Sigmoid colon (tissue), 7 donors: Measurements from ENCODE around the gene RC3H1. TPM values are rescaled to one million over a fixed set of nuclear protein-coding genes. Genes with fewer than 3 reads are reported as not detected.

Experiments
- DNase-seq: peaks from one replicate; pipeline ENCODE4 v3.0.0-alpha.2; 2019
- H3K27ac ChIP-seq, 4 donors: fragments of 200-600 bp; sonication (generic); one replicate each; pipeline ENCODE4 v1.5.1; 2016 to 2019; ENCODE audit warnings: mild to moderate bottlenecking in 1 of 4
- H3K27me3 ChIP-seq, 3 donors: fragments of 200-600 bp; sonication (generic); one replicate each; pipeline ENCODE4 v1.5.1; 2019; ENCODE audit warnings: mild to moderate bottlenecking in 1 of 3
- H3K36me3 ChIP-seq, 4 donors: fragments of 200-600 bp; sonication (generic); one replicate each; pipeline ENCODE4 v1.5.1; 2016 to 2019
- H3K4me1 ChIP-seq, 4 donors: fragments of 200-600 bp; sonication (generic); one replicate each; pipeline ENCODE4 v1.5.1; 2017 to 2019
- H3K4me3 ChIP-seq, 4 donors: fragments of 200-600 bp; sonication (generic); one replicate each; pipeline ENCODE4 v1.5.1; 2017 to 2019; ENCODE audit warnings: mild to moderate bottlenecking in 2 of 4, moderate library complexity in 1 of 4
- H3K9me3 ChIP-seq, 4 donors: fragments of 200-600 bp in 3 of 4; sonication (generic) in 3 of 4; one replicate each; pipeline versions ENCODE4 v1.5.1 to v1.6.1; 2013 to 2019
- EP300 ChIP-seq, 4 donors: sonication (generic); formaldehyde crosslinking; IDR thresholded peaks; one replicate each; pipeline ENCODE4 v1.6.1; 2017; ENCODE audit warnings: antibody characterized with exemption in 4 of 4
- POLR2A ChIP-seq, 2 donors: fragments of 450-650 bp; IDR thresholded peaks; one replicate each; pipeline ENCODE4 v1.6.1; 2016; ENCODE audit warnings: antibody characterized with exemption in 2 of 2, mild to moderate bottlenecking in 2 of 2, moderate library complexity in 2 of 2
- POLR2AphosphoS5 ChIP-seq, 4 donors: sonication (generic); formaldehyde crosslinking; IDR thresholded peaks; one replicate each; pipeline ENCODE4 v1.6.1; 2017; ENCODE audit warnings: antibody characterized with exemption in 4 of 4
- WGBS, 2 donors: extraction: QIAGEN DNeasy Blood & Tissue Kit; methylation state at CpG; one replicate each; pipeline ENCODE4 v1.1.7; 2013; 5-methylcytosine and 5-hydroxymethylcytosine counted together
- intact Hi-C: fragments of 100-400 bp; cut with DNase I; formaldehyde crosslinking; loops from one replicate; pipeline ENCODE4 v1.15.1; 2023
- polyA plus RNA-seq, 3 donors: library from polyadenylated mRNA; stranded (reverse); fragments of 200-250 nt; gene quantifications; one replicate each; pipeline ENCODE4 v1.2.3, GENCODE V29; 2013
- total RNA-seq, 4 donors: library from RNA; depleted of rRNA; stranded (reverse); fragments of >200 nt; gene quantifications; one replicate each; pipeline ENCODE4 v1.1.0, GENCODE V29; 2016
- TF ChIP-seq, protein P1 (sequence below), 4 experiments: fragments of 450-650 bp in 3 of 4; fragments of 200-600 bp in 1 of 4; IDR thresholded peaks; one replicate each; pipeline ENCODE4 v1.5.1; 2016 to 2019; ENCODE audit warnings: antibody characterized with exemption in 4 of 4, mild to moderate bottlenecking in 3 of 4, moderate library complexity in 2 of 4
- donor health status: healthy with polysubstance abuse.
- donor health status: Bipolar disorder and iron deficiency.
- donor health status: healthy.

RC3H1 gene
- total and polyA plus RNA-seq, 7 donors = 2.4 to 55.9 (median 22.5) TPM

- no peak for TF ChIP-seq EP300 (IDR thresholded peaks at IDR 0.05)
- TF ChIP-seq POLR2AphosphoS5 (IDR thresholded peaks at IDR 0.05) = no peak
- Histone ChIP-seq H3K27me3 (no peaks in the 10 kb centered on the region), H3K4me1 (peaks cover 0 to 6% (median 0%) of the 10 kb centered on the region in 4 donors), H3K9me3 (no peaks in the 10 kb centered on the region), H3K4me3 (no peak overlapping the region), H3K27ac (no peak overlapping the region), H3K36me3 (peaks cover 0 to 9% (median 0%) of the 10 kb centered on the region in 4 donors)
- 97% methylated on average over 1 of the region's 1 CpG for WGBS, 2 donors
- no peak for DNase-seq
- intact Hi-C loops = no loop called here
These were observed 128.5 kb downstream of the RC3H1 start for GRCh38 chr1:173893611-173894010.

GRCh38 chr1:173889885-173890284 lies 132.3 kb downstream of the RC3H1 start:
- DNase-seq = no peak
- WGBS, 2 donors = 96 to 97% methylated on average over 2 of the region's 2 CpGs
- Histone ChIP-seq H3K4me3 (no peak overlapping the region), H3K9me3 (no peaks in the 10 kb centered on the region), H3K27ac (no peak overlapping the region), H3K27me3 (no peaks in the 10 kb centered on the region), H3K4me1 (peaks cover 0 to 6% (median 0%) of the 10 kb centered on the region in 4 donors), H3K36me3 (peaks cover 0 to 30% (median 13%) of the 10 kb centered on the region in 4 donors)
- intact Hi-C loops = no loop called here
- TF ChIP-seq, protein P1, sequence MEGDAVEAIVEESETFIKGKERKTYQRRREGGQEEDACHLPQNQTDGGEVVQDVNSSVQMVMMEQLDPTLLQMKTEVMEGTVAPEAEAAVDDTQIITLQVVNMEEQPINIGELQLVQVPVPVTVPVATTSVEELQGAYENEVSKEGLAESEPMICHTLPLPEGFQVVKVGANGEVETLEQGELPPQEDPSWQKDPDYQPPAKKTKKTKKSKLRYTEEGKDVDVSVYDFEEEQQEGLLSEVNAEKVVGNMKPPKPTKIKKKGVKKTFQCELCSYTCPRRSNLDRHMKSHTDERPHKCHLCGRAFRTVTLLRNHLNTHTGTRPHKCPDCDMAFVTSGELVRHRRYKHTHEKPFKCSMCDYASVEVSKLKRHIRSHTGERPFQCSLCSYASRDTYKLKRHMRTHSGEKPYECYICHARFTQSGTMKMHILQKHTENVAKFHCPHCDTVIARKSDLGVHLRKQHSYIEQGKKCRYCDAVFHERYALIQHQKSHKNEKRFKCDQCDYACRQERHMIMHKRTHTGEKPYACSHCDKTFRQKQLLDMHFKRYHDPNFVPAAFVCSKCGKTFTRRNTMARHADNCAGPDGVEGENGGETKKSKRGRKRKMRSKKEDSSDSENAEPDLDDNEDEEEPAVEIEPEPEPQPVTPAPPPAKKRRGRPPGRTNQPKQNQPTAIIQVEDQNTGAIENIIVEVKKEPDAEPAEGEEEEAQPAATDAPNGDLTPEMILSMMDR (IDR thresholded peaks at IDR 0.05) = no peak
- no peak for TF ChIP-seq POLR2AphosphoS5 (IDR thresholded peaks at IDR 0.05)
- TF ChIP-seq POLR2A (IDR thresholded peaks at IDR 0.05) = no peak
- no peak for TF ChIP-seq EP300 (IDR thresholded peaks at IDR 0.05)

DNA sequence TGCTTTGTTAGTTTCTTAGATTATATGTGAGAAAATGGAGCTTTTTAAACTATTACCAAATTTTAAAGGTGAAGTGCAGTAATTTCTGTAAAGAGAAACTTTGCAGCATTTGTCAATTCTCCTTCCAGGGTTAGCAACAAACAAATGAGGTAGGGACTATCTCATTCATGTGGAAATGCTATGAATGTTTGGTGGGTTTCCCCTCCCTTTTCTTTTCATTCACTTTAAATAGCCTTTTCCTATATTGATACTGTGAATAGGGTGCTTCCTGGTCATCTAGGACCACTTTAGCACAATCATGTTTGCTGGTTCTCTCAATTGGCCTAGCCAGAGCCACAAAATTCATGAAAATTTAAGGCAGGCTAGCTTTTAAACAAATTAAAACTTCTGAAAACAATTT lies 133.4 kb downstream of the RC3H1 start:
- Histone ChIP-seq H3K4me3 (no peak overlapping the region), H3K27me3 (no peaks in the 10 kb centered on the region), H3K4me1 (peaks cover 0 to 6% (median 0%) of the 10 kb centered on the region in 4 donors), H3K27ac (no peak overlapping the region), H3K36me3 (peaks cover 0 to 30% (median 13%) of the 10 kb centered on the region in 4 donors), H3K9me3 (no peaks in the 10 kb centered on the region)
- DNase-seq = no peak
- intact Hi-C loops = no loop called here
- TF ChIP-seq, protein P1 (IDR thresholded peaks at IDR 0.05) = no peak
- no peak for TF ChIP-seq EP300 (IDR thresholded peaks at IDR 0.05)
- TF ChIP-seq POLR2A (IDR thresholded peaks at IDR 0.05) = no peak
- TF ChIP-seq POLR2AphosphoS5 (IDR thresholded peaks at IDR 0.05) = no peak

DNA sequence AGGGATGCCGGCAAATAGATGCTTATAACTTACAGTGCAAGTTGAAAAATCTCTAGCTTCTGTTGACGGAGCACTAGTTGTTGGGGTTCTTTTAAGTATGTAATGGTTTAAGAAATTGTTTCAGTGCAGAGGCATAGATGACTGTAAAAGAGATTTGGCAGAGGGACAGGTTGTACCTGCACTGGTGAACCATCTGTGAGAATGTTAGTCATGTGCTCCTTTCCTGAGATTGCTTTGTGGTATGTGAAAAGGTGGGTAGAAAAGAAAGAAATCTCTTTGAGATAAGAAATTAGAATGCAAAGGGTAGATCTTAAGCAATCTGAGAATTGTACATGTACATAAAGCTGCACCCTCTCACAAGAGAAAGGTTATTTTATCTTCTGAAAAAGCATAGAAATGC lies 134.5 kb downstream of the RC3H1 start:
- Histone ChIP-seq H3K9me3 (no peaks in the 10 kb centered on the region), H3K4me1 (peaks cover 0 to 6% (median 0%) of the 10 kb centered on the region in 4 donors), H3K36me3 (peaks cover 0 to 30% (median 13%) of the 10 kb centered on the region in 4 donors), H3K4me3 (no peak overlapping the region), H3K27me3 (no peaks in the 10 kb centered on the region), H3K27ac (no peak overlapping the region)
- 92 to 98% methylated on average over 2 of the region's 2 CpGs for WGBS, 2 donors
- intact Hi-C loops = no loop called here
- TF ChIP-seq POLR2A (IDR thresholded peaks at IDR 0.05) = no peak
- DNase-seq = no peak

DNA sequence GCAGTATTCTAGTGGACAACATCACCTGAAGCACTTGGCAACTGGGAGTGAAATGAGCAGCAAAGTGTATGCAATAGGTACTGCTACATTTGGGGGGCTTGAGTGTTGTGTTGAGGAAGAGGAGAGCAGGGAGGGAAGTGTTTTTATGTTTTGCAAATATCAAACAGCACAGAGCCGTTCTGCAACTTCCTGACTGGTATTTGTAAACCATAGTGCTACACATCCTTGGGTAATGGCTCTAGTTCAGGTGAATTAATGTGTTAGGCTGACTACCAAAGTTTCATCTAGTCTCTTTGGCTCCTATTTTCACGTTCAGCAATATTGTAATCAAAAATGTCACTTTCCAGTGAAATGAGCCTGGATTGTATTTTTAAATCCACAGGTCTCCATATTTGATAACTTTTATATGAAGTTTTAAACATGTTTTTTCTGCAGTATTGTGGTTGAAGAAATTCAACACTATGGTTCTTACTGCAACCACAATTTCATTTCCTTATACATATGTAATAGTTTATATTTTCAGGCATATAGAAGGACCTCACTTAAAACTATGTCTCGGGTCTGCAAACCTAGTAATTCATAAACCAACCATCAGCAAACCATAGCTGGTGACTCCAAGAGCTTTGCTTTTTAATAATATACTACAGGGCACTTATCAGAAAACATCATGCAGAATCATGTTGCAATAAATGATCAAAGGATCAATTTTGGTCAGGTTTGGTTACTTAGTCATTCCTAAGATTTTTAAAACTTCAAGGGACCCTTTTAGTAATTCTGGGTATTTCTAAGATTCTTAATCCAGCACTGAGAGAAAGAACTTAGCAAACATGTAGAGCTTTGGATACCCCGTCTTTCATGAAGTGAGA lies 135.2 kb downstream of the RC3H1 start:
- Histone ChIP-seq H3K27me3 (no peaks in the 10 kb centered on the region), H3K4me1 (peaks cover 0 to 6% (median 0%) of the 10 kb centered on the region in 4 donors), H3K4me3 (no peak overlapping the region), H3K36me3 (peaks cover 0 to 30% (median 13%) of the 10 kb centered on the region in 4 donors), H3K9me3 (no peaks in the 10 kb centered on the region), H3K27ac (no peak overlapping the region)
- no peak for DNase-seq
- TF ChIP-seq POLR2A (IDR thresholded peaks at IDR 0.05) (no peak), EP300 (IDR thresholded peaks at IDR 0.05) (no peak), POLR2AphosphoS5 (IDR thresholded peaks at IDR 0.05) (no peak)
- TF ChIP-seq, protein P1 (IDR thresholded peaks at IDR 0.05) = no peak
- intact Hi-C loops = no loop called here
- 81 to 83% methylated on average over 4 of the region's 4 CpGs for WGBS, 2 donors
